CD4-positive, CD25-positive, alpha-beta regulatory T cell (primary cell): Measurements from ENCODE around the gene NCOA1. TPM values are rescaled to one million over a fixed set of nuclear protein-coding genes. Genes with fewer than 3 reads are reported as not detected.

Source experiments
- ATAC-seq, 2 donors: fragments of 150-1000 bp; cut with Tn5 transposase; one replicate each; pipeline ENCODE4 v1.10.0; 2021; ENCODE audit warnings: low read depth in 2 of 2, moderate number of reproducible peaks in 2 of 2, moderate library complexity in 1 of 2
- DNase-seq, 3 donors: peaks; one replicate each; pipeline versions ENCODE4 v3.0.0 to v3.0.0-alpha.2; 2012 to 2022; ENCODE audit warnings: mixed read lengths in 1 of 3
- H3K27ac ChIP-seq: one replicate; pipeline ENCODE4 v1.7.0; 2013; ENCODE audit warnings: mild to moderate bottlenecking, low read length; ENCODE audit not compliant: insufficient read depth, poor library complexity, severe bottlenecking
- H3K27me3 ChIP-seq: one replicate; pipeline ENCODE4 v1.7.0; 2013; ENCODE audit warnings: low read length; ENCODE audit not compliant: control insufficient read depth, insufficient read depth
- H3K36me3 ChIP-seq: one replicate; pipeline ENCODE4 v1.7.0; 2013; ENCODE audit warnings: mild to moderate bottlenecking, low read length, moderate library complexity; ENCODE audit not compliant: control insufficient read depth, insufficient read depth
- H3K4me1 ChIP-seq: 2 replicates; pipeline ENCODE4 v1.7.0; 2013; ENCODE audit warnings: mild to moderate bottlenecking, low read length; ENCODE audit not compliant: insufficient read depth, control insufficient read depth, poor library complexity, severe bottlenecking
- H3K4me3 ChIP-seq: one replicate; pipeline ENCODE4 v1.7.0; 2013; ENCODE audit warnings: low read depth, mild to moderate bottlenecking, low read length, moderate library complexity
- H3K9me3 ChIP-seq, 2 experiments: 1 replicate in 1 of 2; 2 replicates in 1 of 2; pipeline ENCODE4 v1.7.0; 2013; ENCODE audit warnings: low read length in 2 of 2, mild to moderate bottlenecking in 1 of 2, moderate library complexity in 1 of 2; ENCODE audit not compliant: control insufficient read depth in 2 of 2
- H3K27ac Mint-ChIP-seq, 3 donors: one replicate each; pipeline ENCODE4 v1.8.0; 2020 to 2022; ENCODE audit warnings: mild to moderate bottlenecking in 3 of 3, mixed read lengths in 3 of 3, moderate library complexity in 2 of 3
- H3K27me3 Mint-ChIP-seq: one replicate; pipeline ENCODE4 v1.8.0; 2022; ENCODE audit warnings: mild to moderate bottlenecking, mixed read lengths
- H3K36me3 Mint-ChIP-seq: one replicate; pipeline ENCODE4 v1.8.0; 2020; ENCODE audit warnings: mixed read lengths
- H3K4me1 Mint-ChIP-seq, 4 donors: one replicate each; pipeline ENCODE4 v1.8.0; 2020 to 2022; ENCODE audit warnings: mixed read lengths in 4 of 4, mild to moderate bottlenecking in 1 of 4
- H3K4me3 Mint-ChIP-seq, 4 donors: one replicate each; pipeline ENCODE4 v1.8.0; 2020 to 2022; ENCODE audit warnings: mild to moderate bottlenecking in 4 of 4, mixed read lengths in 4 of 4, moderate library complexity in 3 of 4
- H3K9me3 Mint-ChIP-seq, 7 donors: one replicate each; pipeline ENCODE4 v1.8.0; 2020 to 2022; ENCODE audit warnings: mixed read lengths in 7 of 7, mild to moderate bottlenecking in 3 of 7, moderate library complexity in 2 of 7
- polyA plus RNA-seq, 4 donors: library from polyadenylated mRNA; unstranded; fragments of 300-500 nt; fragmentation: Illumina TruSeq; gene quantifications; one replicate each; pipeline ENCODE4 v1.2.3, GENCODE V29; 2021
- total RNA-seq: library from RNA; stranded (reverse); gene quantifications from one replicate; pipeline ENCODE4 v1.2.3, GENCODE V29; 2022

Gene NCOA1
- total and polyA plus RNA-seq, 5 donors from 2014 or later, result 9.0 to 53.6 (median 15.2) TPM

DNA sequence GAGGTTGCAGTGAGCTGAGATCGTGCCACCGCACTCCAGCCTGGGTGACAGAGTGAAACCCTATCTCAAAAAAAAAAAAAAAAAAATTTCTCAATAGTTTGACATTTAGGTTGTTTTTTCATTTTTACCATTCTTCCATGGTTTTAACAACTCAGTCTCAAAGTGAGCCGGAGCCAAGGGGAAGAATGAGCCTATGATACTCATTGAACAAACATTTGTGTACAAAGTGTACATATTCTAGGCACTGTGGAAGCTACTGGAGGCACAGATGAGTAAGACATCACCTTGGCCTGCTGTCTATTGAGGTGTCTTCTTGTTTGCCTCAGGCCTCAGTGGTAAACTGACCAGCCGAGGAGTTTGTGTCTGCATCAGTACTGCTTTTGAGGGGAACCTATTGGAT lies 324.1 kb downstream of the NCOA1 start:
- Mint-ChIP-seq H3K4me3 (no peak overlapping the region), H3K27ac (peak overlapping the region in 1 of 3 donors; percentile 76), H3K36me3 (peaks cover 29% of the 10 kb centered on the region), H3K27me3 (no peaks in the 10 kb centered on the region), H3K4me1 (peaks cover 0 to 11% (median 6%) of the 10 kb centered on the region in 4 donors), H3K9me3 (no peaks in the 10 kb centered on the region)
- ATAC-seq (no peak), DNase-seq (no peak)
- H3K9me3 ChIP-seq, result no peaks in the 10 kb centered on the region
- H3K4me3 ChIP-seq, result no peak overlapping the region
- H3K27me3 ChIP-seq, result no peaks in the 10 kb centered on the region
- no peaks in the 10 kb centered on the region for H3K4me1 ChIP-seq
- peaks cover 35% of the 10 kb centered on the region for H3K36me3 ChIP-seq
- H3K27ac ChIP-seq, result no peak overlapping the region

GRCh38 chr2:24816404-24816803 lies 325.4 kb downstream of the NCOA1 start:
- Histone ChIP-seq H3K27ac (no peak overlapping the region), H3K36me3 (peaks cover 47% of the 10 kb centered on the region), H3K9me3 (no peaks in the 10 kb centered on the region), H3K4me3 (no peak overlapping the region), H3K27me3 (no peaks in the 10 kb centered on the region), H3K4me1 (no peaks in the 10 kb centered on the region)
- Mint-ChIP-seq H3K9me3 (no peaks in the 10 kb centered on the region), H3K27ac (peak overlapping the region in 2 of 3 donors; percentile 14 to 74), H3K4me3 (no peak overlapping the region), H3K27me3 (no peaks in the 10 kb centered on the region), H3K36me3 (peaks cover 41% of the 10 kb centered on the region), H3K4me1 (peaks cover 0 to 11% (median 6%) of the 10 kb centered on the region in 4 donors)
- ATAC-seq (no peak), DNase-seq (no peak)

DNA sequence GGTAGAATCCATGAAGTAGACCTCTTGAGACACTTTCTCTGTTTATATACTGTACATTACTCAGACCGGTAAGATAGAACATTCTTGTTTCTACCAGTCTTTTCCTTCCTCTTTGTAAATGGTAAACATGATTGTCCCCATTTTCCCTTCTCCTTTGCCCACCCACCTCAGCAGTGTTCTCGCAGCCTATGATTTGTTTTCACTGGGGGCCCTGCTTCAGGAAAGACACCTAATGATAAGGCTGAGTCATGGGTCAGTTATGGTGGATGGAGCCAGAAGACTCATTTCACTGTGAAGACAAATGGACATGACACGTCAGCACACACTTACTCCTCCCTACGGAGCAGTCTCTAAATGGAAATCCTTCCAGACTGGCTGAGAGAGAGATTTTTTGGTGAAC lies 325.8 kb downstream of the NCOA1 start:
- H3K9me3 Mint-ChIP-seq, result no peaks in the 10 kb centered on the region
- no peaks in the 10 kb centered on the region for H3K27me3 ChIP-seq
- H3K27ac Mint-ChIP-seq, result peak overlapping the region in 2 of 3 donors; percentile 14 to 41
- ATAC-seq (no peak), DNase-seq (no peak)
- H3K9me3 ChIP-seq, result no peaks in the 10 kb centered on the region
- H3K36me3 Mint-ChIP-seq, result peaks cover 45% of the 10 kb centered on the region
- no peak overlapping the region for H3K4me3 Mint-ChIP-seq
- peaks cover 51% of the 10 kb centered on the region for H3K36me3 ChIP-seq
- no peaks in the 10 kb centered on the region for H3K27me3 Mint-ChIP-seq
- H3K4me1 ChIP-seq, result no peaks in the 10 kb centered on the region
- H3K27ac ChIP-seq, result no peak overlapping the region
- H3K4me3 ChIP-seq, result no peak overlapping the region
- peaks cover 0 to 11% (median 6%) of the 10 kb centered on the region in 4 donors for H3K4me1 Mint-ChIP-seq

DNA sequence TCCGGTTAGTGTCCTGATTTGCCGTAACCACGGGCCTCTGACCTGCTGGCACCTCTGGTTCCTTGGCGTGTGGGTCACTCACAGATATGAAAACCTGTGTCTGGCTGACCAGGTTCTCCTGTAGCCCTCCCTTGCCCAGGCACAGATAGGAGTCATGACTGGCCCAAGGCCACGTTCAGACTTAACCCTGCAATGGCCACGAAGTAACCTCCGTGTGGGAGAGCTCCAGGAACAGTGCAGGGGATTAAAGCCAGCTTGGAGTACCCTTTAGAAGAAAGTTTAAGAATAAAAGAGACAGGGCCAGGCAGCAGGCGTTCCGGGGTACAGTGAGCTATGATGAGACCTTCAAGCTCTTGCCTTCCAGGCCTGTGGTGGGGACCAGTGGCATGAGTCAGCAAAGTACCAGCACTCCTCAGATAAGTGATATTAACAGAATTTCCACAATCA lies 327.7 kb downstream of the NCOA1 start:
- ATAC-seq, result no peak
- H3K27ac Mint-ChIP-seq, result peak overlapping the region in 1 of 3 donors; percentile 56

DNA sequence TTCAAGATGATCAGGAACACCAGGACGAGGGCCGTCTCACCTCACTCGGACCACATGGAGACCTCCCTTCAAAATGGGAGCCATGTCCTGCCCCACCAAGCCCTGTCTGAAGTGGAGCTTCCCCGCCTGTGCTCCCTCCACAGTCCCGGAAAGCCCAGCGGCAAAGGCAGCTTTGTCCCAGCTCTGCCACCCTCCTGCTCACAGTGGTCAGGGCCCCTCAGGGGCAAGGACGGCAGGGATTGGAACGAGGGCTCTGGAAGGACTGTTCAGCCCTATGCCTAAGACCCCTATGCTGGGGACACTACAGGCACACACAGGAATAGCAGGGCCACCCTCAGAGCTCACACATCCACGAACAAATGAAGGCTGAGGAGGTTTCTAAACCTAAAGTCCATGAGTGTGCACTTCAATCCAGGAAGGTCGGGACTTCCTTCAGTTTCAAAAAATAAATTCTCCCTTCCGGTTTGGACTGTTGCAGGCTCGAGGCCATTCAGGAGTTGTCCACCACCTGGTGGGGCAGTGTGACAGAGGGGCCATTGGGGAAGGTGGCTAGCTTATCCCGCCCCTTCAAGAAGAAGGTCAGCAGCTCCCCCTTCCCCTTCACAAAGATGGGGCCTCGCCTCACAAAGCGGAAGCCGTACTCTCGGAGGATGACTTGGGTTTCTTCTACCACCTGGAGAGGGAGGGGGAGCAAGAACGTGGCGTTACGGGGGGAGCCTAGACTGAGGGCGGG lies 328.6 kb downstream of the NCOA1 start:
- ATAC-seq (no peak), DNase-seq (no peak)
- Mint-ChIP-seq H3K27ac (no peak overlapping the region), H3K9me3 (no peaks in the 10 kb centered on the region), H3K27me3 (no peaks in the 10 kb centered on the region), H3K4me3 (no peak overlapping the region), H3K36me3 (peaks cover 40% of the 10 kb centered on the region), H3K4me1 (peaks cover 0 to 7% (median 3%) of the 10 kb centered on the region in 4 donors)
- Histone ChIP-seq H3K4me3 (no peak overlapping the region), H3K4me1 (no peaks in the 10 kb centered on the region), H3K27ac (no peak overlapping the region), H3K36me3 (peaks cover 54% of the 10 kb centered on the region), H3K9me3 (no peaks in the 10 kb centered on the region), H3K27me3 (no peaks in the 10 kb centered on the region)

More for the DNA sequence above, 327.7 kb downstream of the NCOA1 start:
- Histone ChIP-seq H3K36me3 (peaks cover 54% of the 10 kb centered on the region), H3K27ac (no peak overlapping the region), H3K9me3 (no peaks in the 10 kb centered on the region), H3K4me1 (no peaks in the 10 kb centered on the region), H3K4me3 (no peak overlapping the region), H3K27me3 (no peaks in the 10 kb centered on the region)
- Mint-ChIP-seq H3K4me3 (no peak overlapping the region), H3K36me3 (peaks cover 45% of the 10 kb centered on the region), H3K27me3 (no peaks in the 10 kb centered on the region), H3K4me1 (peaks cover 0 to 7% (median 5%) of the 10 kb centered on the region in 4 donors), H3K9me3 (no peaks in the 10 kb centered on the region)
- peak in 1 of 3 donors; percentile 14 for DNase-seq

DNA sequence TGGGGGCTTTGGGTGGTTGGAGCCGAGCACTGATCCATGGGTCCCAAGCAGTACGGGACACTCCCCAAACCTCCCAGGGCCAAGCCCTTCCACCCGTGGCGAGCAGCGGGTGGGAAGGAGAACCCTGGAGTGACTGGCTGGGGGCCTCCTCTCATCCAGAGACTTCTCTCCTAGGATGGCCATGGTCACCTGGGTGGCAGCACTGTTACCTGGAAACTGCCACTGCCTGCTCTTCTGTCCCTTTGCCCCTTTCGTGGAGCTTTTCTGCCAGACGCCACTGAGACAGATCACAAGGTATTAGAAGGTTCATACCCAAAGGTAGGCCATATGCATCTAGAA lies 329.1 kb downstream of the NCOA1 start:
- Histone ChIP-seq H3K4me3 (no peak overlapping the region), H3K27me3 (no peaks in the 10 kb centered on the region), H3K27ac (no peak overlapping the region), H3K9me3 (no peaks in the 10 kb centered on the region), H3K4me1 (no peaks in the 10 kb centered on the region), H3K36me3 (peaks cover 54% of the 10 kb centered on the region)
- peaks cover 40% of the 10 kb centered on the region for H3K36me3 Mint-ChIP-seq
- no peak overlapping the region for H3K4me3 Mint-ChIP-seq
- no peak for ATAC-seq
- no peaks in the 10 kb centered on the region for H3K27me3 Mint-ChIP-seq
- H3K9me3 Mint-ChIP-seq, result no peaks in the 10 kb centered on the region
- peaks cover 0 to 7% (median 3%) of the 10 kb centered on the region in 4 donors for H3K4me1 Mint-ChIP-seq
- no peak overlapping the region for H3K27ac Mint-ChIP-seq
- DNase-seq, result no peak

Other genes with a start within 250 kb of the NCOA1 start
- gene ITSN2, start 130.7 kb upstream of the NCOA1 start, total RNA-seq, result 115 TPM
- 10 to 100 TPM; 54.0 to 59.6 (median 57.9) TPM for gene ITSN2, start 130.7 kb upstream of the NCOA1 start, polyA plus RNA-seq